Measurements from ENCODE around the gene CSGALNACT2. TPM values are rescaled to one million over a fixed set of nuclear protein-coding genes. Genes with fewer than 3 reads are reported as not detected.
"Not testable (repeated sequence)": the region's sequence is repeated elsewhere in the genome, so short reads cannot be mapped to it uniquely, and the experiment has no call there.

Gene CSGALNACT2
- total RNA-seq, 1 donor from 2014 or later = 30.3 TPM

DNA sequence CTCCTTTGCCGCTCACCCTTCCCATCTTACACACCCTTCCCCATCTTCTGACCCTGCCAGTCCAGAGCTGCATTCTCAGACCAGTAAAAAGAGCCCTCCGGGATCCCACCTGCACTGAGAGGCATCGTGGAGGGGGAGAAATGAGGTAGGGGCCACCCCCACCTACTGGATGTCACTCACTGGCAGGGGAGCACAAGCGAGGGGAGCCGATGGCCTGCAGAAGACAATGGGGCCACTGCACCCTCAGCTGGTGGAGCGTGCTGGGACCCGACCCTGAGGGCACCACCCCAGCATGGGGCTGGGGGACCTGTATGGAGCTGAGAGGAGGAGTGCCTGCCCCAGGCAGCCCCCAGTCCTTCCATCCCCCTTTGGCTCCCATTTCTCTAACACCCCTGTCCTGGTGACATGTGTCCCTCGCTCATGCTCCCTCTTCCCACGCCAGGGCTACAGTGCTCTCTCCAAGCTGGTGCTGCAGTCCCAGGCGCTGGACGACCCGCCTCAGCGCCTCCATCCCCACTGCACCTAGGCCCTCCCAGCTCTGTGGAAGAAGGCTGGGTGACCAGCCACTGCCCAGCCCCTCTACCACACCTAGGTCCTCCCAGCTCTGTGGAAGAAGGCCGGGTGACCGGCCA is 78.8 kb downstream of the CSGALNACT2 start:
- intact Hi-C loops (cut with micrococcal nuclease) = no loop called here

GRCh38 chr10:43217563-43218205 is 79.4 kb downstream of the CSGALNACT2 start:
- Mint-ChIP-seq H3K36me3 (ENCODE audit: low read depth) (no peaks in the 10 kb centered on the region), H3K4me1 (ENCODE audit: low read depth) (no peaks in the 10 kb centered on the region), H3K27ac (no peak overlapping the region), H3K27me3 (ENCODE audit: insufficient read depth) (peaks cover 6% of the 10 kb centered on the region), H3K9me3 (no peaks in the 10 kb centered on the region), H3K4me3 (no peak overlapping the region)
- intact Hi-C loops (cut with micrococcal nuclease) = no loop called here
- no peak for DNase-seq (ENCODE audit: low spot score)

More for the DNA sequence above, 78.8 kb downstream of the CSGALNACT2 start:
- Mint-ChIP-seq H3K36me3 (ENCODE audit: low read depth) (no peaks in the 10 kb centered on the region), H3K27ac (no peak overlapping the region), H3K4me3 (no peak overlapping the region), H3K27me3 (ENCODE audit: insufficient read depth) (peaks cover 4% of the 10 kb centered on the region), H3K4me1 (ENCODE audit: low read depth) (no peaks in the 10 kb centered on the region), H3K9me3 (no peaks in the 10 kb centered on the region)
- DNase-seq (ENCODE audit: low spot score) = no peak

GRCh38 chr10:43218206-43218950 is 80.1 kb downstream of the CSGALNACT2 start:
- Mint-ChIP-seq H3K27ac (no peak overlapping the region), H3K27me3 (ENCODE audit: insufficient read depth) (peaks cover 7% of the 10 kb centered on the region), H3K36me3 (ENCODE audit: low read depth) (no peaks in the 10 kb centered on the region), H3K4me3 (no peak overlapping the region), H3K4me1 (ENCODE audit: low read depth) (no peaks in the 10 kb centered on the region), H3K9me3 (no peaks in the 10 kb centered on the region)
- intact Hi-C loops (cut with micrococcal nuclease) = no loop called here
- DNase-seq (ENCODE audit: low spot score) = no peak

DNA sequence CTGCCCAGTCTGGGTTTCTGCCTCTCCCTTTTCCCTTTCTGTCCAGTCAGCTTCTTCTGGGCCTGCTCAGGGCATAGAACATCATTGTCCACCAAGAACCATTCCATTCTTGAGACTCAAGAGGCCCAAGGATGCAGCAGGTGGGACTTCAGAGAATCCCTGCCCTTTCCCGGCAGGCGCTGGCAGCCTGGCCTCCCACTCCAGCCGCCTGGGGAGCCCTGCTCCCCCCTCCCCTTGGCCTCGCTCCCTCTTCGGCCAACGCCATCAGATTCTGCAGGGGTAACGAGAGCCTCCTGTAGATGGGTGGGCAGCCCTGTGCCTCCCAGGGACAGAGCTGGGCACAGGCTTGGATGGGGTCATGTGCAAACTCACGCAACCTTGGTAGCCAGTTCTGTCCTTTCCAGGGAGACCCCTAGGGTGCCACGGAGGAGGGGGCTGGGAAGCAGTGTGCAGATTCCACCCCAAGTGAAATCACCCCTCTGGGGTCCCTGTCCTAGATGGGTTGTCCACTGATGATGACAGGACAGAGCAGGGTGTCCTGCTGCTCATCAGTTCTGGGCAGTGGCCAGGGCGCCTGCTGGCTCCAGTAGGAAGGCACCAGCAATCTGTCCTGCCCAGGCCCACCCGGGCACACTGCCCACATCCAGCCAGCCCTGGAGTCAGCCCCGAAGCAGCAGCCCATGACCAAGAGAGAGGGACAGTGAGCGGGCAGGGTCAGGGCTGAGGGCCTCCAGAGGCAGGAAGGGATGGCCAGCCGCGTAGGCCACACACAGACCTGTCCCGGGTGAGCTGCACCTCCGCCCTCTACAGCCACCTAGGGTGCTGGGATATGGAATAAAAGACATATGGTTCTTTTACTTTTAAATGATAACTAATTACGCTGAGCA is 80.9 kb downstream of the CSGALNACT2 start:
- H3K27ac Mint-ChIP-seq = no peak overlapping the region
- no peaks in the 10 kb centered on the region for H3K36me3 Mint-ChIP-seq (ENCODE audit: low read depth)
- peaks cover 10% of the 10 kb centered on the region for H3K27me3 Mint-ChIP-seq (ENCODE audit: insufficient read depth)
- intact Hi-C loops (cut with micrococcal nuclease) = no loop called here
- H3K4me3 Mint-ChIP-seq = no peak overlapping the region
- no peaks in the 10 kb centered on the region for H3K9me3 Mint-ChIP-seq
- DNase-seq (ENCODE audit: low spot score) = no peak
- H3K4me1 Mint-ChIP-seq (ENCODE audit: low read depth) = no peaks in the 10 kb centered on the region

GRCh38 chr10:43219848-43220247 is 81.6 kb downstream of the CSGALNACT2 start:
- H3K4me1 Mint-ChIP-seq (ENCODE audit: low read depth) = no peaks in the 10 kb centered on the region
- no peak for DNase-seq (ENCODE audit: low spot score)

GRCh38 chr10:43220251-43220650 is 82.0 kb downstream of the CSGALNACT2 start:
- DNase-seq (ENCODE audit: low spot score); H3K4me1 Mint-ChIP-seq (ENCODE audit: low read depth); H3K9me3 Mint-ChIP-seq; intact Hi-C loops (cut with micrococcal nuclease); H3K36me3 Mint-ChIP-seq (ENCODE audit: low read depth); H3K4me3 Mint-ChIP-seq; H3K27ac Mint-ChIP-seq: not testable (repeated sequence)
- H3K27me3 Mint-ChIP-seq (ENCODE audit: insufficient read depth) = peaks cover 14% of the 10 kb centered on the region

More at GRCh38 chr10:43219848-43220247, 81.6 kb downstream of the CSGALNACT2 start:
- Mint-ChIP-seq H3K27me3 (ENCODE audit: insufficient read depth) (peaks cover 12% of the 10 kb centered on the region), H3K36me3 (ENCODE audit: low read depth) (no peaks in the 10 kb centered on the region), H3K27ac (no peak overlapping the region), H3K4me3 (no peak overlapping the region), H3K9me3 (no peaks in the 10 kb centered on the region)
- intact Hi-C loops (cut with micrococcal nuclease) = no loop called here

DNA sequence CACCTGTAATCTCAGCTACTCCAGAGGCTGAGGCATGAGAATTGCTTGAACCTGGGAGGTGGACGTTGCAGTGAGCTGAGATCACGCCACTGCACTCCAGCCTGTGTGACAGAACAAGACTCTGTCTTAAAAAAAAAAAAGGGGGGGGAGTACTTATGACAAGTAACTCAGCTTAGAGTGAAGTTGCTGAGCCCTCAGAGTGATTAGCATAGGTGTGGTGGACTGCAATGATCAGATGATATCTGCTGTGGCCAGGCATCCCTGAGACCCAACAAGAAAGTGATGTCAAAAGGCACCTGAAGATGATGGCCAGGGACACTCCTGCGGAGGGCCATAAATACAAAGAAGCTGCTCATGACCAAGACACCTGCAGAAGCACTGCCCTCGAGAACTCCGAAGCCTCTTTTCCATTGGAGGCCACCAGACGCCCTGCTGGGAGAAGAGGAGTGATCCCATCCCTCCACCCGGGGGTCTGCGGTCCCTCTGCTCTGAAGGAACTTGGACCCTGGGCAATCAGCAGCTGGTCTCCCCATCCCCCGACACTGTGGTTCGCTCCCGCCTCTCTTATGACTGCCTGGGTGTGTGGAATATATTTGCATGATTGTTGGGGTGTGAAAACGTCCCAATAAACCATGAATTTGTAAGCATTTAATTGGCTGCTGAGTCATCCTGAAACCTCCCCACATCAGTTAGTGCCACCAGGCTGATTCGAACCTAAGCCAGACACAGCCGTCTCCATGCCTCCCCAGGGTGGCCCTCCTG is 82.6 kb downstream of the CSGALNACT2 start:
- Mint-ChIP-seq H3K27me3 (ENCODE audit: insufficient read depth) (peaks cover 18% of the 10 kb centered on the region), H3K27ac (no peak overlapping the region), H3K9me3 (no peaks in the 10 kb centered on the region), H3K4me1 (ENCODE audit: low read depth) (no peaks in the 10 kb centered on the region), H3K4me3 (no peak overlapping the region), H3K36me3 (ENCODE audit: low read depth) (no peaks in the 10 kb centered on the region)
- no peak for DNase-seq (ENCODE audit: low spot score)
- intact Hi-C loops (cut with micrococcal nuclease) = no loop called here

GRCh38 chr10:43221419-43222209 is 83.4 kb downstream of the CSGALNACT2 start:
- Mint-ChIP-seq H3K4me3 (no peak overlapping the region), H3K9me3 (no peaks in the 10 kb centered on the region), H3K27me3 (ENCODE audit: insufficient read depth) (peaks cover 23% of the 10 kb centered on the region), H3K4me1 (ENCODE audit: low read depth) (no peaks in the 10 kb centered on the region), H3K27ac (no peak overlapping the region), H3K36me3 (ENCODE audit: low read depth) (no peaks in the 10 kb centered on the region)
- no peak for DNase-seq (ENCODE audit: low spot score)
- intact Hi-C loops (cut with micrococcal nuclease) = no loop called here

DNA sequence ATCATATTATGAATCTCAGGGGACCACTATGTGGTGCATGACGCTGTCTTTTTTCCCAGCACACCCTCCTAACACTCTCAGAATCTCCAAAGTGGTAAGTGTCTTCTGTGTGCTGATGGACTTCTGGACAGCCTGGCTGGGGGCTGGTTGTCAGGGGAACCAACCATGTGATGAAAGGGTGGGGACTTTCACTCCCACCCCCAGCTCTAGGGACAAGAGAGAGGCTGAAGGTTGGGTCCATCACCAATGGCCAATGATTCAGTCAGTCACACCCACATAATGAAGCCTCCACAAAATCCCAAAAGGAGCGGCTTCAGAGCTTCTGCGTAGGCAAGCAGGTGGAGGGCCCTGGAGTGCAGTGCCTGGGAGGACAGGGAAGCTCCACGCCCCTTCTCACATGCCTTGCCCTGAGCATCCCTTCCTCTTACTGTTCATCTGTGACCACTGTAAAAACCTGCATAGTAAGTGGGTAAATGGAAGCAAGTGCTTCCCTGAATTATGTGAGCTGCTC is 84.0 kb downstream of the CSGALNACT2 start:
- no peaks in the 10 kb centered on the region for H3K36me3 Mint-ChIP-seq (ENCODE audit: low read depth)
- intact Hi-C loops (cut with micrococcal nuclease) = no loop called here
- no peak overlapping the region for H3K4me3 Mint-ChIP-seq
- H3K4me1 Mint-ChIP-seq (ENCODE audit: low read depth) = no peaks in the 10 kb centered on the region
- no peaks in the 10 kb centered on the region for H3K9me3 Mint-ChIP-seq
- DNase-seq (ENCODE audit: low spot score) = no peak
- peaks cover 26% of the 10 kb centered on the region for H3K27me3 Mint-ChIP-seq (ENCODE audit: insufficient read depth)
- no peak overlapping the region for H3K27ac Mint-ChIP-seq

DNA sequence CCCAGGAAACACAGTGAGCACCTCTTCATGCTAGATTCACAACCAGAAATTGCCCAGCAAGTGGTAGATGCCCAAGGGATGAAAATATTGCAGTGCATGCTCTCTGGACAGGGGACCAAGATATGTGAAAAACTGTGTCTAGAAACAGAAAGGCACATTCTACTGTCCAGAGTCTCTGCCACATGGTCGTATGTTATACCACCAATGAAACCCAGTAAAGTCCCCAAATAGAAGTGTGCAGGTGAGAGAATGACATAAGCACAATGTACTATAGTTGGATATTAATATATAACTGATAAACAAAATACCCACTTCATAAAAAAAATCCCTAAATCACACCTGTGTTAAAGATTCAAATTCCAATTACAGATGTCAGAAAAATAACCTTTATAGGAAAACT is 84.8 kb downstream of the CSGALNACT2 start:
- H3K27me3 Mint-ChIP-seq (ENCODE audit: insufficient read depth) = peaks cover 32% of the 10 kb centered on the region
- no peak overlapping the region for H3K27ac Mint-ChIP-seq
- H3K4me1 Mint-ChIP-seq (ENCODE audit: low read depth) = no peaks in the 10 kb centered on the region
- DNase-seq (ENCODE audit: low spot score) = no peak
- intact Hi-C loops (cut with micrococcal nuclease) = no loop called here
- H3K4me3 Mint-ChIP-seq = no peak overlapping the region
- no peaks in the 10 kb centered on the region for H3K9me3 Mint-ChIP-seq
- no peaks in the 10 kb centered on the region for H3K36me3 Mint-ChIP-seq (ENCODE audit: low read depth)

DNA sequence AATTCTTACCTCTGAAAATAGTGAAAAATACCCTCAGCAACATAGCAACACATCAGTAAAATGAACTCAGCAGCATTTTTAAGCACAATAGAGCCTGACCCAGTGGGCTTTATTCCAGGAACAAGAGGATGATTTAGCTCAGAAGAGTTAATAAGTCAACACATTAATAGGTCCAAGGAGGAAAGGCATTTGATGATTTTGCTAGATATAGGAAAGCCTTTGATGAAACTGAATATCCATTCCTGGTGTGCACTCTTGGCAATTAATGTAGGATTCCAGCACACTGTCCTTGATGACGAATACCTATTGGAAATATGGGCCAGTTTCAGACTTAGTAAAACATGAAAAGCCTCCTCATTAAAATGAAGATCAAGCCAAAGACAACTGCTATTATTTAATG is 86.1 kb downstream of the CSGALNACT2 start:
- Mint-ChIP-seq H3K9me3 (no peaks in the 10 kb centered on the region), H3K4me1 (ENCODE audit: low read depth) (peaks cover 7% of the 10 kb centered on the region), H3K4me3 (no peak overlapping the region), H3K36me3 (ENCODE audit: low read depth) (no peaks in the 10 kb centered on the region), H3K27ac (no peak overlapping the region), H3K27me3 (ENCODE audit: insufficient read depth) (peaks cover 43% of the 10 kb centered on the region)
- intact Hi-C loops (cut with micrococcal nuclease) = no loop called here
- no peak for DNase-seq (ENCODE audit: low spot score)
